GM06990 (cell line): ENCODE data around the gene HCN2.

Experiments used
- DNase-seq: peaks from one replicate; pipeline ENCODE4 v3.0.0-alpha.2; 2011; ENCODE audit not compliant: insufficient read length; ENCODE audit errors: extremely low read depth
- H3K27me3 ChIP-seq: replicated peaks from 2 replicates; pipeline ENCODE4 v1.6.0; 2011; ENCODE audit warnings: low read length; ENCODE audit not compliant: control insufficient read depth, insufficient read depth
- H3K36me3 ChIP-seq: 2 replicates; pipeline ENCODE4 v1.5.1; 2011; ENCODE audit warnings: low read length; ENCODE audit not compliant: control insufficient read depth, insufficient read depth
- H3K4me3 ChIP-seq: replicated peaks from 2 replicates; pipeline ENCODE4 v1.5.1; 2011; ENCODE audit warnings: low read depth, mild to moderate bottlenecking, control low read depth, low read length
- TF ChIP-seq, protein P1 (sequence below): IDR thresholded peaks from 2 replicates; pipeline ENCODE4 v1.5.1; 2011; ENCODE audit warnings: low read length, control low read depth, mild to moderate bottlenecking, inconsistent platforms; ENCODE audit not compliant: insufficient read depth, poor library complexity, severe bottlenecking

Gene HCN2

DNA sequence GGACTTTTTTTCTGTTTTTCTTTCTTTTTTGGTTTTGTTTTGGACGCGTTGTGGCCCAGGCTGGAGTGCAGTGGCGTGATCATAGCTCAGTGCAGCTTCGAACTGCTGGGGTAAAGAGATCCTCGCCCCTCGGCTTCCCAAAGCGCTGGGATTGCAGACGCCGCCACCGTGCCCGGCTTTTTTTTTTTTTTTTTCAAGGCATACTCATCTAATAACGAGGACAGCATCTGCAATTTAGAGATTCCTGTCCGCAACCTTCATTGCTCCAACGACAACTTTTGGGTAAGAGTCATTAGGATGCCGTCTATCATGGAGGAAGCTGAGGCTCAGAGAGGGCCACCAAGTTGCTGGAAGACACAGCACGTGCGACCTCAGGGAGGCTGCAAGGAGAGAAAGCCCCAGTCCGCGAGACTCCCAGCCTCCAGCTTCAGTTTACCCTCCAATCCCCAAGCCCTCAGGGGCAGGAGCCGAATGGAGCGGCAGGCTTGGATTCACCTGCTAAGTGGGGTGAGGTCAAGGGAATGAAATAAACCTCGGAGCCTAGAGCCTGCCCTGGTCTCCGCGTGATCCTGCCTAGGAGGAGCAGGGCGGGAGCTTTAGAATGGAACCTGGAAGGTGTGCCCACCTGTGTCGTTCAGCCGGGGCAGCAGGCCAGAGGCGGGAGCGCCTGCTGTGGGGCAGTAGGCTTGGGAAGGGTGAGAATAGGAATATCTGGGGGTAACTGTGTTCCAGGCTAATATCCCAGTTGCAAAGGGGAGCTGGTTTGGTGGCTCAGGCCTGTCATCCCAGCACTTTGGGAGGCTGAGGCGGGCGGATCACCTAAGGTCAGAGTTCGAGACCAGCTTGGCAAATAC, 44.3 kb downstream of the HCN2 start:
- no peaks in the 10 kb centered on the region for H3K27me3 ChIP-seq
- TF ChIP-seq, protein P1, sequence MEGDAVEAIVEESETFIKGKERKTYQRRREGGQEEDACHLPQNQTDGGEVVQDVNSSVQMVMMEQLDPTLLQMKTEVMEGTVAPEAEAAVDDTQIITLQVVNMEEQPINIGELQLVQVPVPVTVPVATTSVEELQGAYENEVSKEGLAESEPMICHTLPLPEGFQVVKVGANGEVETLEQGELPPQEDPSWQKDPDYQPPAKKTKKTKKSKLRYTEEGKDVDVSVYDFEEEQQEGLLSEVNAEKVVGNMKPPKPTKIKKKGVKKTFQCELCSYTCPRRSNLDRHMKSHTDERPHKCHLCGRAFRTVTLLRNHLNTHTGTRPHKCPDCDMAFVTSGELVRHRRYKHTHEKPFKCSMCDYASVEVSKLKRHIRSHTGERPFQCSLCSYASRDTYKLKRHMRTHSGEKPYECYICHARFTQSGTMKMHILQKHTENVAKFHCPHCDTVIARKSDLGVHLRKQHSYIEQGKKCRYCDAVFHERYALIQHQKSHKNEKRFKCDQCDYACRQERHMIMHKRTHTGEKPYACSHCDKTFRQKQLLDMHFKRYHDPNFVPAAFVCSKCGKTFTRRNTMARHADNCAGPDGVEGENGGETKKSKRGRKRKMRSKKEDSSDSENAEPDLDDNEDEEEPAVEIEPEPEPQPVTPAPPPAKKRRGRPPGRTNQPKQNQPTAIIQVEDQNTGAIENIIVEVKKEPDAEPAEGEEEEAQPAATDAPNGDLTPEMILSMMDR, result no peak
- no peak for DNase-seq
- peak overlapping the region; percentile 72 for H3K4me3 ChIP-seq
- peaks cover 4% of the 10 kb centered on the region for H3K36me3 ChIP-seq

- DNase-seq, result no peak
- H3K36me3 ChIP-seq, result peaks cover under 1% of the 10 kb centered on the region
These were observed 45.4 kb downstream of the HCN2 start for GRCh38 chr19:634975-635652.

DNA sequence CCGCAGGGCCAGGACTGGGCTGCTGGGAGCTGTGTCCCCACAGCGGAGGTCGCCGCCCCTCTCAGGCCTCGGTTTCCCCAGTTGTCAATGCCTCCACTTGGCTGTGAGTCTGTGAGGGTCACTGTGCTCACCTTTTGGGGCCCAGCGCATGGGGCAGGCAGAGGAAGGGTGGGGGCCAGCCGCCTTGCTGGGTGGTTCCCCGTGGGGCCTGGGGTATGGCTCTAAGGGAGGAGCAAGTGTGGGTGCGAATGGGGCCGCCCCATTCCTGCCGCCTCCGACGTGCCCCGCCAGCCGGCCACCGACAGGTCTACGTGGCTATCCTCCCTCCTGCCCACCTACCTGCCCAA, 49.2 kb downstream of the HCN2 start:
- H3K27me3 ChIP-seq, result no peaks in the 10 kb centered on the region
- no peak overlapping the region; the same call in 1 of the 2 replicates for H3K4me3 ChIP-seq
- DNase-seq, result no peak

More at GRCh38 chr19:634975-635652, 45.4 kb downstream of the HCN2 start:
- TF ChIP-seq, protein P1, result no peak
- Histone ChIP-seq H3K27me3 (no peaks in the 10 kb centered on the region), H3K4me3 (no peak overlapping the region)

DNA sequence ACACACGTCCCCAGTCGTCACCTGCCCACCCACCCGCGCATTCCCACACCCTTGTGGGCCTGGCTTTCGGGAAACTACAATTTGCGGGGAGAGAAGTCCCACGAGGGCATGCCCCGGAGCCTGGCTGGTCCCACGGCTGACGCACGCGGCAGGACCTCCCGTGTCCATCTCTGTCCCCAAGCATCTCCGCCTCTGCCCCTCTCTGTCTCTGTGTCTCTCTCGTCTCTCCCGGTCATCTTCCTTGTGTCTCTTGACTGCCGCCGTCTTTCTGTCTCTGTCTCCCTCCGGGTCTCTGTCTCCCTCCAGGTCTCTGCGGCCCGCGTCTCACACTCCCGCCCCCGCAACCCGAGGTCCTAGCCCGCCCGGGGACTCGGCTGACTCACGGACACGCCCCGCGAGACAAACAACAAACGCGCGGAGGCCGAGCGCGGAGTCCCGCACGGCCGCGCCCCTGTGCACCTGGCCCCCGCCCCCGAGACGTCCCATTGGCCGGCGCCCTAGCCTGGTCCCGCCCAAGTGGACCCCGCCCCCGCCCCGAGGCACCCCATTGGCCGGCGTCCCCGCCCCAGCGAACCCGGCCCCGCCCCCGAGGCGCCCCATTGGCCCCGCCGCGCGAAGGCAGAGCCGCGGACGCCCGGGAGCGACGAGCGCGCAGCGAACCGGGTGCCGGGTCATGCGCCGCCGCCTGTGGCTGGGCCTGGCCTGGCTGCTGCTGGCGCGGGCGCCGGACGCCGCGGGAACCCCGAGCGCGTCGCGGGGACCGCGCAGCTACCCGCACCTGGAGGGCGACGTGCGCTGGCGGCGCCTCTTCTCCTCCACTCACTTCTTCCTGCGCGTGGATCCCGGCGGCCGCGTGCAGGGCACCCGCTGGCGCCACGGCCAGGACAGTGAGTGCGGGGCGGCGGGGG, 49.8 kb downstream of the HCN2 start, which contains the start of gene FGF22:
Gene FGF22, plus strand, starts transcription at position 627 of the 908 bp plus-strand sequence. Its CDS starts 47 bp downstream, at position 674.
- peak; percentile 88 for DNase-seq
- TF ChIP-seq, protein P1, result no peak
- H3K4me3 ChIP-seq, result peak within 1 kb of the TSS; percentile 60
- no peaks in the 10 kb centered on the region for H3K27me3 ChIP-seq
- no peaks in the 10 kb centered on the region for H3K36me3 ChIP-seq

More for the DNA sequence above, 49.2 kb downstream of the HCN2 start:
- TF ChIP-seq, protein P1, result no peak
- H3K36me3 ChIP-seq, result no peaks in the 10 kb centered on the region

DNA sequence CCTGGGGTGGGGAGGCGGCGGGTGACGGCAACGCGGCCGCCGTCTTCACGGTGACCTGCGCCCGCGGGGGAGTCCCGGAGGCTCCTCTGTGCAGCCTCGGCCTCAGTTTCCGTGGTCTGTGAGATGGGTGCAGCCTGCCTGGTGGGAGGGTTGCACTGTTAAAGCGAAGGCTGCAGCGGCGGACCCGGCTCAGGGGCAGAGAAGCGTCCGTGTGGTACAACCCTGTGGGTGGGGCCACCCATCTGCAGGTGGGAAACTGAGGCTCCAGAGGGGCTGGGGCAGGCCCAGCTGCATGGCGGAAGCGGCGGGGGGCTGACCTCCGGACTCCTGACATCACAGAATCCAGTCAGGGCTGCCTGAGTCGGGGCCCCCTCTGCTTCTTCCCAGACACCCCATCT, 50.5 kb downstream of the HCN2 start:
- TF ChIP-seq, protein P1, result no peak
- peak overlapping the region; percentile 28 for H3K4me3 ChIP-seq
- H3K36me3 ChIP-seq, result peaks cover 2% of the 10 kb centered on the region; the same call in 1 of the 2 replicates
- no peaks in the 10 kb centered on the region for H3K27me3 ChIP-seq
- no peak for DNase-seq
